ENCODE measurements around the gene OR9Q1.
"Not testable (repeated sequence)": the region's sequence is repeated elsewhere in the genome, so short reads cannot be mapped to it uniquely, and the experiment has no call there.

The OR9Q1 gene

DNA sequence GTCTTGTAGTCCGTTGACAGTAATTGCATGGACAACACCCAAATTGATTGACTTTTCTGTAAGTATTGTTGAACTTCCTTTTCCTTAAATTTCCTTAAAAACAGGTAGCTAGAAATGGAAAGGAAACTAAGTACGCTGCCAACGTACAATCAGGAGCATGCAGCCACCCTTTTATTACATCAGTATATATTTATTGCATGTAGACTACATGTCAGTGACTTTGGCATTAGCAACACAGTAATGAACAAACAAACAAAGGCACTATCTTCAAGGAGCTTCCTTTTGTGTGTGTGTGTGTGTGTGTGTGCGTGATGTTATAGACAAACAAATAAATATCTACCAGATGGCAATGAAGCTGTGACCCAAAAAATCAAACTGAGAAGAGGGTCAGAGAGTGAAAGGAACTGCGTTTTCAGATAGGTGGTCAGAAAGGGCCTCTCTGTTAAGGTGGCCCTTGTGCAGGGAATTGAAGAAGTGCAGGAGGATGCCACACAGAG, at the start of gene OR9Q1:
TSS of gene OR9Q1 (plus strand) at position 447 of the 497 bp plus-strand sequence. CDS start 155,564 bp downstream, outside the sequence.
- no peak for DNase-seq (ENCODE audit: low read depth)

DNA sequence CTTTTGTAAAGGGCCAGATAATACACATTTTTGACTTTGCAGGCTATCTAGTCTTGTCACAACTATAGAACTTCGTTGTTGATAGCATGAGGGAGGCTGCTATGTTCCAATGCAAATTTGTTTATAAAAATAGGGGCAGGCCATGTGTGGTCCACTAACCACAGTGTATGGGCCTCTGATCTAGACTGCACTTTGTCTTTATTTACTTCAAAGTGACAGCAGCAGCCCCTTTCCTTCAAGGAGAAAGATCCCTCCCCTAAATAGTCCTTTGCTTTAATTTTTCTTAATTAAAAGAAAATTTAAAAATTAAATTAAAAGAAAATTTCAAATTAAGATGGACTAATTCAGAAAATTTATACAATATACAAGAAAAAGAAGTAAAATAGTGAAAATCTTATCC, 49.5 kb upstream of the OR9Q1 start:
- no peak for DNase-seq (ENCODE audit: low read depth)

- DNase-seq (ENCODE audit: low read depth) = no peak
These were observed 48.7 kb upstream of the OR9Q1 start for GRCh38 chr11:57974848-57975601.

DNA sequence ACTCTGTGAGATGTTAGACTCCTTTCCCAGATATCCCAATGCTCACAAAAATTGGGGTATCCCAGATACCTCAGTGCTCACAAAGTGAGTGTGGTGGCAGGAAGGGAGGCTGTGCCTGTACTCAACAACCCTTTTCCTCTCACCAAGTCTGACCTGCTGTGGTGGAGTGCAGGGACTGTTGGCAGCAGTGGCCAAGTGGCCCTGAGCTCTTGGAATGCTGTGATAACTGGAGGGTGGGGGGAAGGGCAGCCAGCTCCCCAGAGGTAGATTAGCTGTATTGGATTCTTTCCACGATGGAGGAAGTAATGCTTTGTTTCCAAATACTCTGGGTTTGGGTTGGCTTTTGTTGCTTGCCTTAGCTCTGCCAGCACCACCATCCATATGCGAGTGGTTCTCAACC, 46.0 kb upstream of the OR9Q1 start:
- no peak for DNase-seq (ENCODE audit: low read depth)

DNA sequence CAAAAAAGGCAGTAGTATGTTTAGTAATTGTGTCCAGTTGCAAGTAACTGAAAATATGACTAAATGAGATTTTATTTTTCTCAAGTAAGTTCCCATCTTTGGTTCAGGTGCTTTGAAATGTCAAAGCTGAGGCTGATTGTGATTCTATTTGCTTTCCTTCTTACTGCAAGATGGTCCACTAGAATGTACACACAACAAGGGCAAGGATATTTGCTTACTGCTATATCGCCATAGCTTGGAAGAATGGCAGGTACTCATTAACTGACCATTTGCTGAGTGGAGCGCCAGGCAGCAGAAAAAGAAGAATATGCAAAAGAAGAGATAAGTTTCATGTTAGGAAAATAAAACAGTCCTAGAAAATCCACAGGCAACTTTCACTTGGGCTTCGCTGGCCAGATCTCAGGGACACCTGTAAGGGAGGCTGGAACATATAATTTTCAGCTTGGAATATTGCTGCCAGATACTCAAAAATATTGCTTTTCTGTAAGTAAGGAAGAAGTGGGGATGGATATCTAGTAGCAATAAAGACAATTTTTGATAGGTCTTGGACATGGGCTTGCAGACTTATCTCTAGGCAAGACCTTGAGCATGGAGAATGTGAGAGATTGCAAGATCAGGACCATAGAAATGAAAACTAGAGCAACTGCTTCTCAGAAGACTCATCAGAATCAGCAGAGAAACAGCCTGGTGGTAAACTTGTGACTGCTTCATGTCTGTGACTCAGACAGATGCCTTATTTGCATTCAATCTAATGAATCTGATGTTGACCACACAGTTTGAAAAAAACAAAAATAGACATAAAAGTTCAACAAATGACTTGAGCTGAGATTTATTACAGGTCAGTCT, 44.8 kb upstream of the OR9Q1 start:
- no peak for DNase-seq (ENCODE audit: low read depth)

DNA sequence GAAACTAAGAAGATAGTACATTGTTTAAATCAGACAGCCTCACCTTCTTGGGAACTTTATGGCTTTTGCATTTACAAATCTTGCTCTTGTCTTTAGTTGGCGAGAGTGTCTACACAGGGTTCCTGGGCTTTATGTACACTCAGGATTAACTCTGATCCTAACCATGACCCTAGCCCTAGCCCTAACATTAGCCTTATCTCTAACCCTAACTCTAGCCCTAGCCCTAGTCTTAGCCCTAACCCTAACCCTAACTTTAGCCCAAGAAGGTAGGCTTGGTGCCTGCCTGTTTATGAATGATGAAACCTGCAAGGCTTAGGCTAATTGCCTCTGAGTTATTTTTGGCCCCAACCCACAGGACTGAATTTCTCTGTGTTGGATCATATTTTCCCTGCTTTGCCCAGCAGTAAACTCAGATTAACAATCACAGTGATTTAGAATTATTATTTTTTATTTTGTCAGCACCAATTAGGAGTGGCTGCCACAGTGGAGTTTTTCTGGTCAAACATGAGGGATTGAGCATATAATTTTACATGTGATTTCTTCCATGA, 44.1 kb upstream of the OR9Q1 start:
- DNase-seq (ENCODE audit: low read depth) = no peak

- no peak for DNase-seq (ENCODE audit: low read depth)
These were observed 43.5 kb upstream of the OR9Q1 start for GRCh38 chr11:57980201-57980600.

DNA sequence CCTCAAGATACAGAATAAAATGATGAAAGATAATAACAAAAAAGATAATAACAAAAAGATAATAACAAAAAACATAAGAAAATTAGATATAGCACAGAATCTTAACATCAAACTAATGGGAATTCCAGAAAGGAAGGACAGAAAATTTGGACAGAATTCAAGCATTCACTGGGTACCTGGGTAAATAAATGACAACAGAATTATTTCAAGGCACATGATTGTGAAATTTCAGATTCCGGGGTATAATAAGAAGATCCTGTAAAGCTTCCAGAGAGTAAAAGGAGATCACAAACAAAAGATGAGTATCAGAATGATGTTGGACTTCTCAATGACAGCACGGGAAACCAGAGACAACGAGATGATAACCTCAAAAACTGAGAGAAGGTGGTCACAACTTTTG, 42.1 kb upstream of the OR9Q1 start:
- no peak for DNase-seq (ENCODE audit: low read depth)

DNA sequence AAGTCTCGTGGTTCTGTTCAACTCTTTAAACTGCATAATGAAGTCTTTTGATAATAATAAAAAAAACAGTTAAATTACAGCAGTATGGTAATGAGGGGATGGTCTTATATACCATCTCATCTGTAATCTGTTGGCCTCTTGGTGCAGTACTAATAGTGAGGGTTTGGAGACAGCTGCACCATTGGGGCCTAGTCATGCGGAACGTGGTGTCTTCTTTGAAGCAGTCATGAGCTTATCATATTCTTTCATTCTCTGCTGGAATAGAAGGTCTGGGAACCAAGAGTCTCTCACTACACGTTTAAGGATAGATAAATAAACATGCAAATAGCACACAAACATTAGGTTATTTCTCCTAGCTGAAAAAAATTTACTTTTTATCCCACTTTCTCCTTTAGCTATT, 40.9 kb upstream of the OR9Q1 start:
- DNase-seq (ENCODE audit: low read depth) = no peak

GRCh38 chr11:57983191-57983590, 40.5 kb upstream of the OR9Q1 start:
- DNase-seq (ENCODE audit: low read depth) = no peak

GRCh38 chr11:57999523-57999922, 24.2 kb upstream of the OR9Q1 start:
- DNase-seq (ENCODE audit: low read depth) = not testable (repeated sequence)

DNA sequence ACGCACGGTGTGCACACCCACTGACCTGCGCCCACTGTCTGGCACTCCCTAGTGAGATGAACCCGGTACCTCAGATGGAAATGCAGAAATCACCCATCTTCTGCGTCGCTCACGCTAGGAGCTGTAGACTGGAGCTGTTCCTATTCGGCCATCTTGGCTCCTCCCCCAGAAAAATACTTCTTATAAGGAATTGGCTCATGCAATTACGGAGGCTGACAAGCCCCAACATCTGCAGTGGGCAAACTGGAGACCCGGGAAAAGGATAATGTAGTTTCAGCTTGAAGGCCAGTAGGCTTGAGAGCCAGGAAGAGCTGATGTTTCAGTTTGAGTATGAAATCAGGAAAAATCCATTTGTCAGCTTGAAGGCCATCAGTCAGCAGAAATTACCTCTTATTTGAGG, 23.7 kb upstream of the OR9Q1 start:
- DNase-seq (ENCODE audit: low read depth) = not testable (repeated sequence)

- DNase-seq (ENCODE audit: low read depth) = no peak
These were observed 23.0 kb upstream of the OR9Q1 start for GRCh38 chr11:58000699-58001098.

DNA sequence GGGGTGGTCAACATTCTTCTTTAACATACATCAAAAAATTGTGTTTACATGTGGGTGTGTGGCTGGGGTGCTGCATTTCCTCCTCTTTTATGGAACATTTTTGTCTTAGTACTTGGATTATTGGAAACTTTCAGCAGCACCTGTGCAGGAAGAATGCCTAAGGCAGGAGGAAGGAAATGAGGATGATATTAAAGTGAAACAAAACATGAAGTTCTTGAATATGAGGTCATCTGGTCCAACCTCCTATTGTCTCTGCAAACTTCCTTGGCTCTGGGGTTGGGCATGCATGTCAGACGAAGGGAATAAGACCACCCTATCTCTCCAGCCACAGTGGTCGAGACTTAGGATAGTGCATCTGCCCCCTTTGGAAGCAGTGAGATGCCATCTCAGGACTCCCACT, 20.6 kb upstream of the OR9Q1 start:
- DNase-seq (ENCODE audit: low read depth) = no peak

DNA sequence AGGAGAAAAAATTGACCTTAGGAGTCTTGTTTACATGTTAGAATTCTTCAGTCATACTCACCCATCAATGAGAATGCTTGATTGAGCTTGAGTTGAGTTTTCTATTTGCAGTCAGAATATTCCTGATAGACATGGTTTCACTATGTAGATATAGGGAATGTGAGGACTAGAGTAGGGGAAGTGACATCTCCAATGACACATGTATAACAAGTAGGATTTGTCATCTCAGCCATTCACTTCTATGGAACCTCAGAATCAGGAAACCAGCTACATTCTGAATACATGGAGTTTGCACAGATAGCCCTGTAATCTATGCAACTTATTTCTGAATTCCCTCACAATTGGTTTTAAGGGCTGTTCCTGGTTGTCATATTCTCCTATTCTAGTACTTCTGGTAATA, 20.1 kb upstream of the OR9Q1 start:
- DNase-seq (ENCODE audit: low read depth) = no peak

DNA sequence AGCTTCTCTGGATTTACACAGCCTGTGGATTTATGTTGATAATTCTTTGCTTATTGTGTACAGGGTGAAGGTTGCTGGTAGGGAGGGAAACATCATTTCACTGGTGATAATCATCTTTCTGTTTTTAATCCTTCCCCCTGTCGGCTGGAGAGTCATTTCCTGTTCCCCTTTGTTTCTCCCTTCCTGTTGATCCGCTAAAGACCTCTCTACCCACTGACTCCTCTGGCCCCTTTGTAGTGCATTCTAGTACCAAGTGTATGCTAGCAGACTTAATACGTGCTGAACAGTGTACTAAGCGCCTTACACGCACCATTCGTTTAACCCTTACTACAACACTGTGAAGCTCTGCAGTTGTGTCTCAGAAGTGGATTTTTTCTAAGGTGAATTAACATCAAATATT, 19.0 kb upstream of the OR9Q1 start:
- DNase-seq (ENCODE audit: low read depth) = no peak

DNA sequence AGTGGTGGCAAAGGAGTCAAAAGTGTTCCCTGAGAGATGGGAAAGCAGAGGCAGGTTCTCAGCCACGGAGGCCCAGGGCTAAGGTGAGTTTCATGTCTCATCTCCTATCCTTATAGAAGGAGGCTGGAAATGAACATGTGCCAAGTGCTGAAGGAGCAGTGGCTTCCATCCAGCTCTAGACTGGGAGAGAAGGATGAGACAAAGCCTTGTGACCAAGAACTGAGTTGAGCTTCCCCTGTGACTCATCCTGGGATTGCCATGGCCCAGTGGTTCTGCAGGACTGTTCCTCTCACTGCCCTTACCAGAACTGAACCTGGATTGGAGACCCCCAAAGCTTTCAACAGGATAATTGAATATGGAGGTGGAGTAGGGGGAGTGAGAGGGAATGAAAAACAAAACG, 16.7 kb upstream of the OR9Q1 start:
- DNase-seq (ENCODE audit: low read depth) = no peak

GRCh38 chr11:58011771-58012170, 11.9 kb upstream of the OR9Q1 start:
- DNase-seq (ENCODE audit: low read depth) = no peak

DNA sequence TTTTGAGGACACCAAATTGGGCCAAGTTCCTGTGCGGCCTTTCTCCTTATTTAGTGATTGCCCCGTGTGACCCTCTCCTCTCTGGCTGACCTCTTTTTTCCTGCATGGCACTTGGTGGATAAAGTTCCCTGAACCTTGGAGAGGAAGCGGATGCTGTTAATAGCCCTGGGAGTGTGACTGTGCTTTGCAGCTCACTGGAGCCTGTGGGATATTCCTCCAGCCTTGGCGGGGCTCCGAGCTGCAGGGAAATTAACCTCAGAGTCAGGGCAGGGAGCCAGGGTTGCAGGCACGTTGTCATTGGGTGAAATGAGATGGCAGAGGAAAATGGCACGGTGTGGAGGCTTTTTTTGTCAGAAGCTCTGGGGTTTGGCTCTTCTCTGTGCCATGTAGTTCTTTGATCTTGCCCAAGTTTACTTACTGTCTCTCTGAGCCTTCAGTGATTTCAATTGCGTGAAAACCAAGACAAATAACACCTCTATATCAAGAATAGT, 965 bp downstream of the OR9Q1 start:
- DNase-seq (ENCODE audit: low read depth) = no peak

- no peak for DNase-seq (ENCODE audit: low read depth)
These were observed 3.7 kb downstream of the OR9Q1 start for GRCh38 chr11:58027341-58027740.

GRCh38 chr11:58028687-58029411, 5.2 kb downstream of the OR9Q1 start:
- no peak for DNase-seq (ENCODE audit: low read depth)

GRCh38 chr11:58030653-58031052, 7.0 kb downstream of the OR9Q1 start, which contains the start of gene OR6Q1:
OR6Q1 (plus strand) TSS chr11:58030953; CDS start chr11:58030953, 0 bp downstream.
- DNase-seq (ENCODE audit: low read depth) = no peak

Measured in GM04504 (cell line).